Hepatic stellate cell (primary cell): Measurements from ENCODE around the gene GRAMD1C.

Source experiments
- DNase-seq: peaks from one replicate; pipeline ENCODE4 v3.0.0; 2011; ENCODE audit warnings: low spot score

GRAMD1C gene

GRCh38 chr3:113952921-113953320 is 114.3 kb downstream of the GRAMD1C start:
- DNase-seq = no peak

DNA sequence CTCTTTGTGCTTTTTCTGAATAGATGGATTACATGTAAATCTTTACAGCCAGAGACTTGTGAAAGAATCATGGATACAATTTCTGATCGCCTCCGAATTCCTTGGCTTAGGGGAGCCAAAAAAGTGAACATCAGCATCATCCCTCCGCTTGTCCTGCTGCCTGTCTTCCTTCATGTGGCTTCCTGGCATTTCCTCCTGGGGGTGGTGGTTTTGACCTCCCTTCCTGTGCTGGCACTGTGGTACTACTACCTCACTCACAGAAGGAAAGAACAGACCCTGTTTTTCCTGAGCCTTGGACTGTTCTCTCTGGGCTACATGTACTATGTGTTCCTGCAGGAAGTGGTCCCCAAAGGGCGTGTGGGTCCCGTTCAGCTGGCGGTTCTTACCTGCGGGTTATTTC is 115.1 kb downstream of the GRAMD1C start:
- no peak for DNase-seq

DNA sequence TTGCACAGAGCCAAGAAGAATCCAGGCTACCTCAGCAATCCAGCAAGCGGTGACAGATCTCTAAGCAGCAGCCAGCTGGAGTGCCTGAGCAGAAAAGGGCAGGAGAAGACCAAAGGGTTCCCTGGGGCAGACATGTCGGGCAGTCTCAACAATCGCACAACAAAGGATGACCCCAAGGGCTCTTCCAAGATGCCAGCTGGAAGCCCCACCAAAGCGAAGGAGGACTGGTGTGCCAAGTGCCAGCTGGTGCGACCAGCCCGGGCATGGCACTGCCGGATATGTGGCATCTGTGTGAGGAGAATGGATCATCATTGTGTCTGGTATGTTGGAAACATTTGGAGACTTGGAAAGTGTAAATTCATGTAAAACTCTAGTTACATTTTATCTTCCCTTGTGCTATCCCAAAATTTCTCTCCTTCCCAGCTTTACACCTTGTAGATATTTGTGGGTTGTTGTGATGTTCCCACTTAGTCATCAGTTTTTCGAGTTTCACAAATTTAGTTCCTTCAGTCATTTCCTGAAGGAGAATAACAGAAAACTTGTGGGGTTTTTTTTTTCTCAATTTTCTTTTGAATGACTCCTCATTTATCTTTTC is 115.6 kb downstream of the GRAMD1C start:
- no peak for DNase-seq

DNA sequence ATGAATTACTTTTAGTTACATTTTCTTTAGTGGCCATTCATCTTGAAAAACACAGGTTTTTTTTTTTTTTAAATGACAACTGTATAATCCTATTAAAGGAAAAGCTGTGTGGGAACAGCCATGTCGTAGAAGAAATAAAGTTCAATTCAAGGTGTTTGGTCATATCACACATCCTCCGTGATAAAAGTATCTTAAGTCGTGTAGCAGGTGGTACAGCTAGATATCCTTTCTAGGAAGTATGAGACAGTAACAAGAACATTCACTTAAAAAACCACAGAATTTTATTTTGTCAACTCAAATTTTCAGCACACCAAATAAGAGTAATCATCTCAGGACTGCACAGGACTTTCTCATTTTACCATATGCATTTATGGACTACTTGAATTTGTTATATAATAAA is 125.3 kb downstream of the GRAMD1C start:
- no peak for DNase-seq

DNA sequence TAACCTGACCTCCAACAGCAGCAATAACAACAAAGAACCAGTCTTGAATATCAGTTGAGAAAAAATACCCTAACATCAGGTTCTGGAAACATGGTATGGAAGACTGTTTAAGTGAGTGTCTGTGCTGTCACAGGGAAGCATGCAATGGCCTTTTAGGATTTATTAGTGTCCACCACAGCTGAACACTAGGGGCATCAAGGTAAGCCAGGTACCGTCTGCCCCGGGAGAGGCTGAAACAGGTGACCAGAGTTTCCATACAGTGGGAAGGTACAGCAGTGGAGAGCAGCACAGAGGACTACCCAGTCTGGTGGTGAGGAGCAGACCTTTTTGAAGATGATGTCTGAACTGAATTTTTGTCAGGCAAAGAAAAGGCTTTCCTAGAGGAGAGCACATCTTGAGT is 127.6 kb downstream of the GRAMD1C start:
- DNase-seq = no peak

- no peak for DNase-seq
Measured at GRCh38 chr3:113968986-113969385, 130.4 kb downstream of the GRAMD1C start.

- no peak for DNase-seq
Measured at GRCh38 chr3:113977822-113978221, 139.2 kb downstream of the GRAMD1C start.

GRCh38 chr3:113979916-113980315 is 141.3 kb downstream of the GRAMD1C start:
- DNase-seq = no peak

GRCh38 chr3:113981803-113982202 is 143.2 kb downstream of the GRAMD1C start:
- DNase-seq = no peak

- DNase-seq = no peak
Measured at GRCh38 chr3:113983544-113983943, 145.0 kb downstream of the GRAMD1C start.

DNA sequence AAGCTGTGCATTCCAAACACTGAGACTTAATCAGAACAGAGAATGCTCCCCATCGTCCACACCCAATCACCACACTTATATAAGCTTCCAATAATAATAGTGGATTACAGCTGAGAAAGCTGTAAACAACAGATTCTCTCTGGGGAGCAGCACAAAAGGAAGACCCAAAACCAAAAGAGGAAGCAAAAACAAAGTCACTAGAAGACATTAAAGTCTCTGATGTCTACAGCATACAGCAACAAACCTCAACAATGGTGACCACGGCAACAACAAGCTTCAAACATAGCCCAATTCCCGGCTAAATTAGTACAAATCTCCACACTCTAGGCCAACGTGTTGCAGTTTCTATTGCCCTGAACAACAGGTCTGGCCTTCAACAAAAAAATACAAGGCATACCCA is 147.0 kb downstream of the GRAMD1C start:
- no peak for DNase-seq
